NCI-H748 treated with DMSO at 0.1 percent for 48 hours (cell line): ENCODE data around the gene SETBP1.
A peak's percentile ranks its signal among the peaks of the same experiment; 100 is the strongest.
"Not testable (repeated sequence)": the region's sequence is repeated elsewhere in the genome, so short reads cannot be mapped to it uniquely, and the experiment has no call there.

Source experiments
- DNase-seq: peaks from one replicate; lab custom pipeline; 2025; lab: John Stamatoyannopoulos, UW

SETBP1 gene

GRCh38 chr18:44704135-44704789, 23.6 kb downstream of the SETBP1 start:
- no peak for DNase-seq

GRCh38 chr18:44705075-44705675, 24.5 kb downstream of the SETBP1 start:
- DNase-seq: no peak

GRCh38 chr18:44708451-44709083, 27.9 kb downstream of the SETBP1 start:
- DNase-seq: no peak

GRCh38 chr18:44709307-44710126, 28.8 kb downstream of the SETBP1 start:
- no peak for DNase-seq

GRCh38 chr18:44710931-44711330, 30.2 kb downstream of the SETBP1 start:
- DNase-seq: no peak

- no peak for DNase-seq
These were observed 31.3 kb downstream of the SETBP1 start for GRCh38 chr18:44712025-44712424.

- DNase-seq: no peak
These were observed 32.7 kb downstream of the SETBP1 start for GRCh38 chr18:44713435-44713834.

GRCh38 chr18:44714376-44714775, 33.7 kb downstream of the SETBP1 start:
- no peak for DNase-seq

- no peak for DNase-seq
These were observed 34.6 kb downstream of the SETBP1 start for GRCh38 chr18:44715245-44715644.

- DNase-seq: peak; percentile 52
These were observed 35.2 kb downstream of the SETBP1 start for GRCh38 chr18:44715842-44716241.

- DNase-seq: no peak
These were observed 36.0 kb downstream of the SETBP1 start for GRCh38 chr18:44716697-44717163.

- DNase-seq: no peak
These were observed 38.9 kb downstream of the SETBP1 start for GRCh38 chr18:44719519-44720060.

- DNase-seq: not testable (repeated sequence)
These were observed 41.1 kb downstream of the SETBP1 start for GRCh38 chr18:44721748-44722147.

- no peak for DNase-seq
These were observed 42.7 kb downstream of the SETBP1 start for GRCh38 chr18:44723411-44723810.

GRCh38 chr18:44724105-44724778, 43.6 kb downstream of the SETBP1 start:
- no peak for DNase-seq

GRCh38 chr18:44725300-44726058, 44.8 kb downstream of the SETBP1 start:
- no peak for DNase-seq

GRCh38 chr18:44726059-44726421, 45.4 kb downstream of the SETBP1 start:
- no peak for DNase-seq

GRCh38 chr18:44727291-44727690, 46.6 kb downstream of the SETBP1 start:
- DNase-seq: no peak

GRCh38 chr18:44729631-44730101, 49.0 kb downstream of the SETBP1 start:
- no peak for DNase-seq

- DNase-seq: no peak
These were observed 50.3 kb downstream of the SETBP1 start for GRCh38 chr18:44730803-44731529.
